Stimulated activated CD8-positive, alpha-beta memory T cell treated with anti-CD3 and anti-CD28 coated beads, Interleukin-7, amount 100 ng/mL, for 48 hours (primary cell): ENCODE results near the gene ST14.
A peak's percentile ranks its signal among the peaks of the same experiment; 100 is the strongest.

Experiments used
- DNase-seq, 2 donors: peaks; one replicate each; pipeline ENCODE4 v3.0.0-alpha.2; 2020; ENCODE audit warnings: low read depth in 1 of 2; ENCODE audit errors: extremely low read depth in 1 of 2

The ST14 gene

DNA sequence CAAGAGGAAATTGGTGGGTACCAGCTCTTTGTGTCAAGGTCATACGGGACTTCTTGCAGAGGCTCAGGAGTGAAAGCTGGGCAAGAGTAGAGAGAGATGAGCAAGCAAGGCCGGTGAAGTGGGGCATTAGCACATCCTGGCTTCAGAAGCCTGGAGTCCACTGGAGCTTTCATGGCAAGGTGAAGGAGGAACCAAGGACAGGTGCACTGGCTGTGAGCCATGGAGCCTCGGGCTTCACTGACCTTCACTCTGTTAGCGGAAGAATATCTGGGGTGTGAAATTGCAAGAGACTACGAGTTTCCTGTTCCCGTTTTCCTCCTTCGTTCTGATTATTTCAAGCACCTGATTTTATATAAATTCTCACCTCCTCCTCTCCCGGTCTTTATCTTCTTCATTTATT, 25.9 kb upstream of the ST14 start:
- no peak for DNase-seq

- no peak for DNase-seq
These were observed 23.5 kb upstream of the ST14 start for GRCh38 chr11:130136107-130136506.

DNA sequence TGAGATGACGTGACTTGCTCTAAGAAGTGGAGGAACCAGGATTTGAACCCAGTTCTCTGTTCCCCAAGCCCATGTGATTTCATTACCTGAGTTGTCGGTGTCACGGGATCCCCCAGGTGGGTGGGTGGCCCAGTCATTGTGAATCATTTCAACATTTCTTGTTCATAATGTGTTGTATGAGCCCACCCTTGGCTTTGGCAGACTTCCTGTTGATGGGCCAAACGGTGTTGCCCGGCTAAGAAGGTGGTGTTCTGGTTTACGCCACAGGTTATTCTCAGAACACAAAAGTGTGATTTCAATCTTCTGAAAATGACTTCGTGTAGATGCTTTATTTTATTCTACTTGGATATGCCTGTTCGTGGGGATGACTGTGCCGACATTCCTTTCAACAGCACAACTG, 21.6 kb upstream of the ST14 start:
- DNase-seq, result peak in 1 of 2 donors; percentile 31

- no peak for DNase-seq
These were observed 20.2 kb upstream of the ST14 start for GRCh38 chr11:130139401-130139800.

DNA sequence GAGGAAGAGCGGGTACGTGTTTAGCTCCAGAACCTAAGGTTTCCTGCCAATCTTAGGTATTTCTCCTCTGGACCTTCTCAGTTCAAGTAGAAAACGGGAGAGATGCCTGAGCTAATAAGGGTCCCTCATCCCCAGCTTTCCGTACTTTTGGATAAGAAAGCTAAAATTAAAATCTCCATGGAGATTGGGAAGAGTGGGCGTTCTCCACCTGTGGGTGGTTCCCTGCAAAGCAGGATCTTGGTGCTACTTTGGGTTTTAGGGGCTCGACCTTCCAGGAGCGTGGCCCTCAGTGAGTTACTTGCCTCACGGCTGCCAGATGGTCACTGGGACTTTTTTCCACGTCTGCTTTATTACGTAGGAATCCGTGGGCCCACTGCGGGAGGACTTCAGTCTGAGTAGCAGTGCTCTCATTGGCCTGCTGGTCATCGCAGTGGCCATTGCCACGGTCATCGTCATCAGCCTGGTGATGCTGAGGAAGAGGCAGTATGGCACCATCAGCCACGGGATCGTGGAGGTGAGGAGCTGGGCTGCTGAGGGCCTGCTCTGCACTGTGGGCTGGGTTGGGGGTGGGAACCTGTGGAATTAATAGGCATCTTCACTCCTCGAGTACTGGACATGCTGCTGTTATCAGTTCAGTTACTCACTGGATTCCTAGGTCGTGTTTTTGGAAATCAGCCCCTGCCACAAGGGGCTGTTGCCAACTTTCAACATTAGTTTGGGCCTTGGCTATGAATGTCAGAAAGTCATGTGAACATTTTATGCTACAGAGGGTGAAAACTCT, 17.8 kb upstream of the ST14 start:
- no peak for DNase-seq

GRCh38 chr11:130144141-130144540, 15.4 kb upstream of the ST14 start:
- DNase-seq, result no peak

DNA sequence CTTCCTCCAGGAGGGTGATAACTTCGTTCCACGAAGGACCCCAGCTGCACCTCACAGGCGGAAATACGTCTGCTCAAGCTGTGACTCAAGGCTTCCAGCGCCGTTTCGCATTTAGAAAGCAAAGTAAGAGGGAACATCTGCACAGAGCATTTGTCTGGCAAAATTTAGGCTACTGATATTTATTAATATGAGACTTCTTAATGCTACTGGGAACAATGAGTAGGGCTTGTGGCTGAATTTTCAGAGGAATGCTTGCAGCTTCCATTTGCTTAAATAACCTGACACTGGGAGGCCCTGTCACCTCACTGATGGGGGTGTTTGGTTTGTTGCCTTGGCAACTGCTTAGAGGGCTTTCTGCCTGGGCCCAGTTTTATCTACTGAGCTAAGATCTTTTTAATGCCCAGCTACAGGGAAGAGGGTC, 14.7 kb upstream of the ST14 start:
- DNase-seq, result no peak

DNA sequence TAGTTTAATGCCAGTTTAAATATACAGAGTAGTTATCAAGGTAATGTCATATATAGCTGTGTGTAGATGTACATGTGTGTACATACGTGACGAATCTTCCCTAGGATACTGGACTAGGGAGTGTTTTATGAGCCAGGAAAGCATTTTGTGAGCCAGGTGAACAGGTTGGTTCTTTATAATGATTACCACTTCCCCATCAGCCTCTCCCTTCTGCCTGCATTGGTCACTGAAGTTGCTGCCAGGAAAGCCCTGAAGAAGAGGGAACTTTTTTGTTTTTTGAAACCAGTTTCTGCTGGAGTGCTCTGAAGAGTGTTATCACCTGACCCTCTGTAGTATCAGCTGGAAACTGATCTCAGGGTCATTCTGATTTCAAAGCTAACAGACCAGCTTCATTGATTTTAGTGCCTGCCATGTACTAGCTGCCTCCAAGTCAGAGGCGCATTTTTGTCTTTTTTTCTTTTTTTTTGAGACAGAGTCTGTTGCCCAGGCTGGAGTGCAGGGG, 14.2 kb upstream of the ST14 start:
- no peak for DNase-seq

DNA sequence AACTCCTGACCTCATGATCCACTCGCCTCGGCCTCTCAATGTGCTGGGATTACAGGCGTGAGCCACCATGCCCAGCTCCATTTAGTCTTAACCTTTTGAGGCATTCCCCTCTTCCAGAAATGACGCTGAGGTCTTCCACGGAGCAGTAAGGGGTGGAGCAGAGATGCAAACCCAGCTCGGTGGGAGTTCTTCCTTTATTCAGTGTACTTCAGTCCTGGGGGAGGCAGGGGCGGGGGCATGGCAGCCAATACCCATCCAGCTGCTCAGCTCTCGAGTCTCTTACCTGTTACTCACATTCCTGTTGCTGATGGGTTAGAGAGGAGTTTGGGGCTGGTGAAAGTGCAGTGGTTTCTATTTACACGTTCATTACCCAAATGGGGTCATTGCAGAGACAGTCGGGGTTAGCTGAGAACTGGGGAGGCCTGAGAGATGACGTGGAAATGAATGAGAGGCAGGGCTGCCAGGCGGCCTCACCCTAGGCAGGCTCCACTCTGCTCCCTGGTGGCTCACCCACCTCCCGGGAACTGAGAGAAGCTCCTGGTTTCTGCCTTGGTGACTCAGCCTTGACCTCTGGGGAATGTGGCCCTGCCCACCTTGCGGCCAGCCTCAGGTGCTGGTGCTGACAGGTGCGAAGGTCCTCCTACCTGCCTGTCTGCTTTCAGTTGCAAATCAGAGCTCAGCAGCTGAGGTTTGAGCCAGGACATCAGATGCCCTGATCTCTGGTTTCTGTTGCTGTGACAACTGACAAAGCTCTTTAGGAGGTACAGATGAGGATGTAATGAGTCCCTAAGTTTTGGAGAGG, 13.4 kb upstream of the ST14 start:
- no peak for DNase-seq

DNA sequence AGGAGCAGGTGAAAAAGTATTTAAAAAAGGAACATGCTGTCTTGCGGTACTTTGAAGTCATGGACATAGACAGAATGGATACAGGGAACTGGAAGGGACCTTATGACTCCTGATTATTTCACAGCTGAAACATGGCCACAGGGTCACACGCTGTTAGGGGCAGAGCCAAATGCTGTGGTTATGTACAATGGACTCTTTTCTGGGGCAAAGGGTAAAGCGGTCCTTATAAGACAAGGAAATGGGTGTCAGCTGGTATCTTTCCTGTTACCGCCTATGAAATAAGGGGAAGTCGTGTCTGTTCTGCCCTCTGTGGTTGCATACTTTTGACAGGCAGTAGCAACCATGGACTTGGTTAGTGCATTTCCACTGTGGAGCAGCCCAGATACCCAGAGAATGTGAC, 12.8 kb upstream of the ST14 start:
- DNase-seq, result no peak

GRCh38 chr11:130148796-130149326, 10.7 kb upstream of the ST14 start:
- no peak for DNase-seq

DNA sequence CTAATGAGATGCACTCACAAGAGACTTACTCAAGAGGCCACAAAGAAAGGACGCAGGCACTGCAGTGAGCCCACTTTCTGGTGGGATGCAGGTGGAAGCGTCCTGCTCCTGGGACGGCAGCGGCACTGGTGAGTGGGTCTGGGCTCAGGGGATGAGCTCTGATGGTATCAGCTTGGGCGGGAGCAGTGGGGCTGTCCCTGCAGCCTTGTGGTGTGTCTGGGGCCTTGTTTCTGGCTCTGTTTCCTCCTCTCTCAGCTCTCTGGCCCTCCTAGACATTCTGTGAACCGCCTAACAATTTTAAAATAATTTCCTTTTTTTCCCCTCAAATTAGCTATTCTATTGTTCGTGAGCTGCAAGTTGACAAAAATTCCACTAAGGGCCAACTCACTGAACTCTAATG, 8.8 kb upstream of the ST14 start:
- no peak for DNase-seq

- no peak for DNase-seq
These were observed 8.4 kb upstream of the ST14 start for GRCh38 chr11:130151196-130151595.

DNA sequence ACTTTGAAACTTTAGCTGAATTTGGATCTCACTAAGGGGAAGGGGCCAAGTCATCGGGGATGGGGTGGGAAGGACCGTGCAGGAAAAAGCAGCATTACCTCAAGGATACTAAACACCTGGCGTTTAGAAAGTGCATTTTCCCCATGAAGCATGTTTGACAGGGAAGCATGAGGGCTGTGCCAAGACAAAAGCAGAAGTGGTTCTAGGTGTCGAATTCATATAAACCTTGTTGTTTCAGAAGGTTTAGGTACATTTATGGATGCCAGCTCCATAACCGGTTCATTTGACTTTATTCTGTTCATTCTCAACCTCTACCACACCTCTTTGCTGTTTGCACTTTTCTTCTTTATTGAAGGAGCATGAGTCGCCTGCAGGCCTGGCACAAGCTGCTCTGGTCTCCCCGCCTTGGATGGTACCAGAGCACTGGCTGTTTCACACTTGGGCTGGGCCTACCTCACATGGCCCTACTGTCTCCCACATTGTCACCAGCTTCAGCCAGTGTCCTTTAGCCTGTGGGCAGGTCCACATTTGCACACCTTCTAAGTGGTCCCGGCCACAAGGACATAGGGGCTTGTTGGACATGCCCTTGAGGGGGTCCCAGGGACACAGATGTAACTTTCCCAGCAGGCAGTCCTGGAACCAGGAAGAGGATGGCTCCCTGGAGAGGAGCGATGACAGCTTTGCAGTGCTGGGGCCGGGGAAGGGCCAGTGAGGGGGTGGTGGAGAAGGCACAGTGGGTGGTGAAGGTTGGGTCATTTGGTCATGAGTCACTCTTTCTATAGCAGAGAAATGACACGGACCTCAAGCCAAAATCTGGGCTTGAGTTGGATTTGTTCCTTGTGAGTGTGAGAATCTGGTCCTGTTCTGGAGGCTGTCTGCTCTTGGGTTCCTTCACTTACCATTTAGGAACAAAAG, 3.2 kb upstream of the ST14 start:
- DNase-seq, result no peak

DNA sequence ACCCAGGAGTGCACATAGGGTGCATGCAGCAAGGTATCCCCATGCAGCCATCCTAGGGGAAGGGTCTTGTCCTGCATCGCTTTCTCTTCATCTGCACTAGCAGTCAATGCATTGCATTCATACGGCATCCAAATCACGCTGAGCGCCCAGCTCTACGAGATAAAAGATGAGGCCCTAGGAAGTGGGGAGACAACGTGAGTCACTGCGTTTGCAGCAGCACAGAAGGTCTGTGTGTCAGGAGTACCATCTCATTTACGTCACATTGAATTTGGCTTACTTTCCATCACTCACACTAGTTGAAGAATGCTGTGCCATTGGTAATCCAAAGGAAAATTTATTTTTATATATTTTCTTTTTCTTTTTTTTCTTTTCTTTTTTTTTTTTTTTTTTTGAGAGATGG, 2.5 kb upstream of the ST14 start:
- DNase-seq, result no peak

DNA sequence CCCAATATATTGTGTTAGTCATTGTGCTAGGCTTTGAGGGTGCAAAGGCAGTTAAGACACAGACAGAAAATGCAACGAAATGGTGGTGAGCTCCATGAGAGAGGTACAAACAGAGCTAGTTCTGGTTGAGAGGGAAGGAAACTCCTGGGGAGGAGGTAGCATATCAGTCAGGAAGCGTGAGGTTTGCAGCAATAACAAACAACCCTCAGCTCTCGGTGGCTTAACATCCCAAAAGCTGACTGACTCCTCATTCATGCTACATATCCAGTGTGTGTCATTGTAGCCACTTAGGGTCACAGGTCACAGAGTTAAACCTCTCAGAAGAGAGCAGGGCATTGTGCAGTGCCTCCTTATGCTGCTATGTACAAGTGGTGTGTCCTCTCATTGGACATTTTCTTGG, 1.7 kb upstream of the ST14 start:
- DNase-seq, result no peak

- no peak for DNase-seq
These were observed 443 bp upstream of the ST14 start for GRCh38 chr11:130159139-130159538.

GRCh38 chr11:130160498-130161155, 1.0 kb downstream of the ST14 start:
- DNase-seq, result no peak

DNA sequence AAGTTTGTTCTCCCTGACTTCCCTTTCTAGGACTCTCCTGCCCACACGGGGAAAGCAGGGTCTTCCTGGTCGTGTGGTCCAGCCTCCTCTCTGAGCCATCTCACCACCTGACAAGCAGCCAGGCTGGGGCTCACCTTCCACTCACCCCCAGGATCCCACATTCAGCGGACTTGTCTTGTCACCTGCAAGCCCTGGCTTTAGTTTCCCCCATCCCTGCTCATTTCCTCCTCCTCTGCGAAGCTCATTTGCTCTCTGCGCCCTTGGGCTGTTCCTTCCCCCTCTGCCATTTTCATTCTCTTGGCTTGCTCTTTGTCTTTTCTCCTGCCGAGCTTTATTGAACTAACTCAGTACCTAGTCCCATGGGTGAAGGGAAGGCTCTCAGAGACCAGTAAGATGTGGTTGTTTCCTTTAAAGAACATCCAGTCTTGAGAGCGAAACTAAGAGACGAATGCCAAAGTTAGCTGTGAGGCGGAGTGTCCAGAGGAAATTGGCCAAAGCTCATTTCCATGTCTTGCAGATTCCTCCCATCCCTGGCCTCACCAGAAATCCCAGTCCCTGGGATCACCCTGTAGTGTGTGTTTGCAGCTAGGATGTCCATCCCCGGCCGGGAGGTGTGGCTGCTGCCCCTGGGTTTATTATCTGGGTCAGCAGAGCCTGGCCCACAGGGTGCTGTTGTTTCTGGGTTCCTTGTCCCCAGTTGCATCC, 2.0 kb downstream of the ST14 start:
- DNase-seq, result no peak

DNA sequence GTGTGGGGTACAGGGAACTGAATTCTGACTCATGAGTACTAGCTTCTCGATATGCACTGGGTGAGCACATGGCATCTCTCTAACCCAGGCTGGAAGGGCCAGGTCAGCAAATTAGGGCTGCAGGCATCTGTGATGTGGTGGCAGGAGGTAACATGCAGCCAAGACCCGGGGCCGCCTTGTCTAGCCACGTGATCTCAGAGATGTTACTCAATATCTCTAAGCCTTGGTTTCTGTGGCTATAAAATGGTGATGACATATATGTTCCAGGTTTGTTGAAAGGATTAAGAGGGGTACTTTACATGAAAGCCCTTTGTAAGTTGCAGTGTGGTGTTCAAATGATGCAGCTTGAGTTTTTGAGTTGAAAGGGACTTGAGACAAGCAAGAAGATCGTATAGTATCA, 3.2 kb downstream of the ST14 start:
- DNase-seq, result peak in 1 of 2 donors; percentile 15
